ENCODE measurements around the gene GBF1.
"Not testable (repeated sequence)": the region's sequence is repeated elsewhere in the genome, so short reads cannot be mapped to it uniquely, and the experiment has no call there.

GBF1 gene

DNA sequence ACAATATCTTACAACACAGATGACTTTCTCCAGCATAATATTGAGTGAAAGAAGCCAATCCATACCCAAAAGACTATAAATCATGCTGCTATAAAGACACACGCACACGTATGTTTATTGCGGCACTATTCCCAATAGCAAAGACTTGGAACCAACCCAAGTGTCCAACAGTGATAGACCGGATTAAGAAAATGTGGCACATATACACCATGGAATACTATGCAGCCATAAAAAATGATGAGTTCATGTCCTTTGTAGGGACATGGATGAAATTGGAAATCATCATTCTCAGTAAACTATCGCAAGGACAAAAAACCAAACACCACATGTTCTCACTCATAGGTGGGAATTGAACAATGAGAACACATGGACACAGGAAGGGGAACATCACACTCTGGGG is 63.0 kb downstream of the GBF1 start:
- DNase-seq, result not testable (repeated sequence)

DNA sequence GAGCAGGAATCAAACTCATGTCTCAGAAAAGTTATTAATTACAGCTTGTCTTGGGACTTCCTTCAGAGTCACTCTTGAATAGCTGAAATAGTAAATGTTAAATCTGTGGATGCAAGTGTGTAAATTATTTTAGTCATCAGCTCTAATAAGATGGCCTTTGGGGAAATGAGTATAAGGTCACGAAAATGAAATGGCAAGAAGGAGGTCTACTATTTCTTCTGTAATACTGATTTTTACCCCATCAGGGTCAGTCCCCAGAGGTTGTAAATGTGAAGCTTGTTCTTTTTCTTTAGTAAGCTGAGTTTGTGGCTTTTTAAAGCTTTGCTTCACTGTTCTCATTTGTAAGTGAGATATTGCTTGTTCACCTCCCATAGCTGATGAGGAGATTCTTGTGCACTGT is 63.9 kb downstream of the GBF1 start:
- no peak for DNase-seq

DNA sequence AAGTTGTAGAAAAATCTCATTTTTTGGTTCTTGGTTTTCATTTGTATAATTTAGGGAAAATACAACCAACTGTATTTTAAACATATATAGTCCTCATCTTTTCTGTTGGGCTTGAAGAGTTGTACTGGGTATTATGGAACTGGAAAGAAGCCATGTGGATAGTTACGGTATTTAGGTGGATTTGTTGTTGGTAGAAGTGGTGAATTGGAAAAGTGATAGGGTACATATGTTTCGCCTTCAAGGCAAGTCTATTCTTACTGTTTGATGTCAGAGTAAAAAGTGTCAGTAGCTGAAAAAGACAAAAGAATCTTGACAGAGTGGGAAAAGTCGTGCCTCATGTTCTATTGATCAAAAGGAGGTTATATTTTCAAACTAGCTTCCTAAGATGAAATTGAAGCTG is 64.6 kb downstream of the GBF1 start:
- no peak for DNase-seq

DNA sequence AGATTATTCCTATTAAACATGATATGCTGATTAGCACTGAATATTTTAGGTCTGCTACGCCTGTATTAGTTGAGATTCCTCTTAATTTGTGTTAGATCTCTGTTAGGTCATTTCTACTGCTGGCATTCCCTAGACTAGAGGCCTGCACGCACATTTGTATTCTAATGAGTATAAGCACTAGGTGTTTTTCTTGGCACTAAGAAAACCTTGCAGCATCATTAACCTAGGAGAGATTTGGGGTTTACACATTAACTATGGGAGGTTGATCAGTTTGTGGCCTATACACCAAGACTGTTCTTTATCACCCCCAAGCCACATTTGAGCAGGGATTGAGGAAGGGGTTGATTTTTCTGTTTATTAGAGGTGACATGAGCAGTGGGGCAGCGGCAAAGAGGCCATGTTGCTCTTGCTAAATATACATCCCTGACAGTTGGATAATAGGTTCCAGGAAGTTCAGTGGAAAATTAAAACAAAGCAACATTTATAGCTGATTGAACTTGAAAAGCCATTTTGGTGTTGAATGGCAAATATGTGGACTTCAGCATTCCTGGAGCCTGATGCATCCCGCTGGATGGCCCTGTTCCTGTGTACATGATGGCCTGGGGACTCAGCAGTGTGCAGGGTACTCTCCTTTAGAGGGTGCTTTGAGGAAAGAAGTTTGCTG is 65.2 kb downstream of the GBF1 start:
- no peak for DNase-seq

DNA sequence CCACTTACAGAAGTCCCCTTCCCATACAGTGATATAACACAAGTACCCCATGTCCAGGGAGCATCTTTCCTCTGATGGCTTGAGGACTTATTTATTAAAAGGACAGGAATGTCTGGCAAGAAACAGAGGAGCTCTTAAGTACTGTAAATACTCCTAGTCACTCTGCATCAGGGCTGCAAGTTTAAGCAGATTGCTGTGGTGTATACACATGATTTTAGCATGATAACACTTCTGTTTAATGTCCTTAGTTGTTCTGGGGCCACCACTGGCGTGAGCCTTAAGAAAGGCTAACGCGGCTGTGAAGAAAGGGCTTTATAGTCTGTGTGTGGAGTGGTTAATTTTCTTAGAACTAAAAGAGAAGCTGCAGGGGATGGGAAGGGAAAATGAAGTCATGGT is 65.7 kb downstream of the GBF1 start:
- no peak for DNase-seq

DNA sequence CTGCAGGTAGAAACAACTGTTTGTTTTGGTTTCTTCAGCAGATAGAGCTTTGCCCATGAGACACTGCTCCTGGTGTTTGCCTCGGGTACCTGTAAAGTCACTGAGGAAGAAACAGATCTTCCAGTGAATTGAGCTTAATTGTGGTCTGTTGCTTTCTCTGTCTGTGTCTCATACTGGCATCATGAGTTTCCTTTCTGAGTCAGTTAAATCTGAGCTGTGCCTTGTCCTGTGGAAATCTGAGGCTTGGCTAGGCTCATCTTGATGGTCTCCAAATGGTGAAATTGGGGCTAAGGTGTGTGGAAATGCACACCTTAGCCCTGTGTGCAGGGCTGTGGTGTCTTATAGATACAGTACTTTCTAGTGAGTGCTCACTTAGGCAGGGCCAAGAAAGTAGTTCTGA is 67.4 kb downstream of the GBF1 start:
- DNase-seq, result no peak

DNA sequence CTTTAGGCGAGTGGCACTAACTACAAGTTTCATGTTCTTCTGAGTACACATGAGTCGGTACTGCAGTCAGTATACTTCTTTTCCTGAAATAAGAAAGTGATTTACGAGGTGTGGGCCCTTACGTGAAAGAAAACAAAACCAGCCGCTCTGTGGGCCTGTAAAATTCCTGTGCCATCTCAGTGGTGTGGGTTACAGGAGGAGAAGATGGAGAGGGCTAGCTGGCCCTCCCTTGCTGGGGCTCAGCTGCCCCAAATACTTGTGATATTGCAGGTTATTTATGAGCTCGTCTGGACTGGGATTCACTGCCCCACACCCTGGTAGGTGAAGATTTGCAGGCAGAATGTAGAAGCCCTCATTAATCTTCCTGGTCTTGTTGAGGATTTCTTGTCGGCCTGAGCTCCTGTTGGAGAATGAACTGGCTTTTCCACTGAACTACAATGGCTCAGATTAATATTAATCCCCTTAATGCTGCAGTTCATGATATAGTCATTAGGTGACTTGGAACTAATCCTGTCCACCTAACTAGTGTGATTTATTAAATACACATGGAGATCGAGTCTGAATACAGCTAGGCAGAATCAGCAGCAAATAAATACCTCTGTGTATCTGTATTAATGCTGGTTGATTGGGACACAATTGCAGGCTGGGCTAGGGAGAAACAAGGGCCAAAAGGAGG is 68.0 kb downstream of the GBF1 start:
- no peak for DNase-seq

DNA sequence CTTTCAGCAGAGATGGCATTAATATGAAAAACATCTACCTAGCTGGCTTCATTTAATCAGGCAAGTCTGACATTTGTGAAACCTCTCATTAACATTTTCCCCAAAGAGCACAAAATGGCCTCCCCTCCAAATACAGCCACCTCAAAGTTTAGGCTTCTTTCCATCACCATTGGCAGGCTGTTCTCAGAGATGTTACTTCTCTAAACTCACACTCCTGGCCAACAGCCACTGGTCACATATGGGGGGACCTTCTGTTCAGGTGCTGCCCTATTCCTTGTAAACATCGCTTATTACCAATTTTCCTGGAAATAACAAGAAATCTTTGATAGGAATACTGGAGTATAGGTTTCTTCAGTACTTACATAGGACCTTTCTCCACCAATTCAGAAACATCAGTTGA is 69.5 kb downstream of the GBF1 start:
- no peak for DNase-seq

DNA sequence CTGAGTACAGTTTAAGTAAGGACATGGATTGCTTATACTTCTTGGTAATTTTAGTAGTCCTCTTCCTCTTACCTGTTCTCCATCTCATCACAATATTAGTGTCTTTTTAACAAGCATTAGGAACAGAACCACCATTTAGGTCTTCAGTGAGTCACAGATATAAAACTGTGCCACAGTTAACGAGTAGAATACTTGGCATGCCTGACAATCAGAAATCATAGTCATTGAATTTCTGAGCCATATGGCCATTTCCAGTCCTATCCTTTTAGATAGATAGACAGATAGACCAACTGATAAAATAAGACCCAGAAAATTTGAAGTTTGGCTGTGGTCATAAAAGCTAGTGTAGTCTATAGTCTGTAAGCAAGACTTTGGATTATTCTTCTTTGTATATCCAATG is 71.1 kb downstream of the GBF1 start:
- DNase-seq, result no peak

DNA sequence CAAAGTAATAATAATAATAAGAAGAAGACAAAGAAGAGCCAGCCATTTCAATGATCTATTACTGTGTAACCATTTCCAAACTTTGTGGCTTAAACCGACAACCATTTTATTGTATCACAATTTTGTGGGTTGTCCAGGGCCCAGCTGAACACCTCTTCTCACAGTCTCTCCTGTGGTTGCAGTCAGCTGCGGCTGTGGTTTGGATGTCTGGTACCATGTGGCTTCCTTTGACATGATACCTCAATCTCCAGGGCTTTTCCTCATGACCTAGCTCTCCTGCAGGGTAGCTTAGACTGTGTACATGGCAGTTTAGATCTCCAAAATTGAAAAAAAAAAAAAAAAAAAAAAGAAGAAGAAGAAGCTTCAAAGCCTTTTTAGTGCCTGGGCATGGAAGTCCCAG is 77.6 kb downstream of the GBF1 start:
- DNase-seq, result no peak

DNA sequence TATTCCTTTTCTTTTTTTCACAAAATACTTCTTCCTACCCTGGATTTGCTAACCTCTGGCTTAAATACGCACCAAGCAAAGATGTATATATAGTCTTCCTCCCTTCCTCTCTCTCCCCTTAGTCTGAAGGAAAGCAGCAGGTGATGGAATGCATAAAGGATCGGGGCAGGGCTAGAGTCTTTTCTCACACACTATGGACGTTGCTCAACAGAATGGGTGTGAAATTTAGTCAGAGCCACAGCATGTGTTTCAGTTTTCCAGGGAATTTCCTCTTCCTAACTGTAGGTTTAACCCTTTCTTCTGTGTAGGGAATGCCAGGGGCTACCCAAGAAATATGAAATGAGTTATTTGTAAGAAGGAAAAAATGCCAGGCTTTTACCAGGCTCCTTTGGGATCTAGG is 78.7 kb downstream of the GBF1 start:
- no peak for DNase-seq

DNA sequence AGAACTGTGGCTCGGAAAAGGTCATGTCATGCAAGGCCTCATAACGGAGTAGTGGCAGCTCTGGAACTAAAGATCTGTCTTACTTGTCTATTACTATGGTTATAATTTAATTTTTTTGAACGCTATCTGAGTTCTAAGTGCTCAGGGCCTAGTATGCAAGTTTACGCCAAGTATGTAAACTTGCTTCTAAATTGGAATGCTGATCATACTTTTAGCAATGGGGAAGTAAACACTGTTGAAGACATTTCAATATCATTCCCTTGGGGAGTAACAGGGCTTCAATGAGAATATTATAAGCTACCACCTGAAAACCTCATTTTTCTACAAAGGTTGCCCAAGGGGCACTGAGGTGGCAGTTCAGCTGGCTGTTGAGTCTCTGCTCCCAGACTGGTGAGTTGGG is 80.7 kb downstream of the GBF1 start:
- DNase-seq, result no peak

DNA sequence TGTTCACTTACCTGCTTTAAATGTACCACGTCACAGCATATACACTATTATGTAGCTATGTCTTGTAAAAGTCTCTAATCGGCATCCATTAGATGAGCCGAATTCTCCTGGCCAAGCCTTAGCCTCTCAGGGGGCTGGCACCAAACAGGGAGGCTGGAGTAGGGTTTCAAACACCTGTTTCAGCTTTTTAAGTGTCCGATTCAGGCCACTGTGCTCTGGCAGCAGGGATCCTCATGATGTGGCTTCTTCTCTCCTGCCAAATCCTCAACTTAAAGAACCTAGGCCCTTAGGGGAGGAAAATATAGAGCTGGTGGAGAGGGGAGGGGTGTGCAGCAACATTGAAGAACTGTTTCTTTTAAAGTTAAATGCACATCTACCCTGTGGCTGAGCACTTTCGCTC is 81.7 kb downstream of the GBF1 start:
- DNase-seq, result no peak

DNA sequence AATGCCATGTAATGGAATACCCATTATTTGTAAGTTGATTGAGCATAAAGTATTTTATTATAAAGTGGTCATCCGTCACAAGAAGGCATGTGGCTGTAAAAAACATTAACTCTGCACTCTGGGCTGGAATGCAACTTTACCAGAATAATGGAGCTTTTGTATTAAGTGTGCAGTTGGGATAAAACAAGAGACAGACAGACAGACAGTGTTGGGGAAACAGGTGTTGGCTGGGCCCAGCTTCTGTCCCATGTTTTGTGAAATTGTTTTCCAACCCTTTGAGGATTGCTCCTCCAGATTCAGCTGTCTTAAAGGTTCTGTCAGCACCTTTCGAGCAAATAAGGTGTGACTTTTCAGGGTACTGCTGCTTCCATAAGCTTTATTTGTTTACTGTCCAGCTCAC is 82.3 kb downstream of the GBF1 start:
- no peak for DNase-seq

DNA sequence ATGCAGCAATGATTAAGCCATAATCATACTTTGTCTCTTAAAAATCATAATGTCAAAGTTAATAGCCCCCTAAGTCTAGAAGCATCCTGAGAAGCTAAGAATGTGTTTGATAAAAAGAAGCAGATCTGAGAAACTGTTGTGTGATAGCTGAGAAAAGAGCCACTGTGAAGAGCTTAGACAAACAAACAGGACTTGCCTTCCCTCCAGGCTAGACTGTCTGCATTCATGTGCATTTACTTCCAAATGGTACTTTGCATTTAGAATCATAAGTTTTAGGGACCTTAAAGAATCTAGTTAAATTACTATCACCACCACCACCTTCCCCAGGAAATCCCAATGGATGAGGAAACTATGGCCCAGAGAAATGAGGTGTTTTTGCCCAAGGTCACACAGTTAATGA is 87.4 kb downstream of the GBF1 start:
- no peak for DNase-seq

DNA sequence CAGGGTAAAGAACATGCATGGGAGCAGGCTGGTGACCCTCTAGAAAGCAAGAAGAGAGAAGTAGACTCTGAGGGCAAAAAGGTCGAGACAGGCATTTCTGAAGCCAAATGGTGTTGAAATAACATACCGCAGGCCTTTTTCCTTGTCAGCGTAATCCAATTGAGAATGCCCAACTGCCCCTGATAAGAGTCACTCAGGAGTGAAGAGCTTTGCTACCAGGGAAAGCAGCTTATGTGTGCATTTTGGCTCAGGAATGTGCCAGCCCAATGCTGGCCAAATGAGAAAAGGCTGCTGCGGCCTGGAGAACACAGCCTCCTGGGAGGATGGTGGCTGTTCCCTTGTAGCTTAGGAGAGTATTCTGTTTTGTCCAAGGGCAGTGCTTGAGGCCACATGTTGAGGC is 88.8 kb downstream of the GBF1 start:
- DNase-seq, result no peak

DNA sequence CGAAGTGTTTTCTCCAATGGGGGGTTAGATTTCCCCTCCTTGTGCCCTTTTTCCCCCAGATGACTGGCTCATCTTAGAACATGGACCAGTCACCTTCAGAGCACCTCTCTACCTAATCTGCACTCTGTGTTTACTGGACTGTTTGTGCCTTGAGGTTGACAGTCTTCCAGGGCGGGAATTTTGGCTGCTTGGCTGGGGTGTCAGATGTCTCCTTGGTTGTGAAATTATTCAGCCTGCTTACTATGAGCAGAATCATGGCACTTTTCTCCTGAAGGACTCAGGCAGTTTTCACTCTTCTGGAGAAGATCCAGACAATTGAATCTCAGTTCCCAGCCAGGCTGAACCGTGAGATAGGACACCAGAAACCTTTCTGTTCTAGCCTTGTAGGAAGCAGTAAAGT is 89.9 kb downstream of the GBF1 start:
- no peak for DNase-seq

DNA sequence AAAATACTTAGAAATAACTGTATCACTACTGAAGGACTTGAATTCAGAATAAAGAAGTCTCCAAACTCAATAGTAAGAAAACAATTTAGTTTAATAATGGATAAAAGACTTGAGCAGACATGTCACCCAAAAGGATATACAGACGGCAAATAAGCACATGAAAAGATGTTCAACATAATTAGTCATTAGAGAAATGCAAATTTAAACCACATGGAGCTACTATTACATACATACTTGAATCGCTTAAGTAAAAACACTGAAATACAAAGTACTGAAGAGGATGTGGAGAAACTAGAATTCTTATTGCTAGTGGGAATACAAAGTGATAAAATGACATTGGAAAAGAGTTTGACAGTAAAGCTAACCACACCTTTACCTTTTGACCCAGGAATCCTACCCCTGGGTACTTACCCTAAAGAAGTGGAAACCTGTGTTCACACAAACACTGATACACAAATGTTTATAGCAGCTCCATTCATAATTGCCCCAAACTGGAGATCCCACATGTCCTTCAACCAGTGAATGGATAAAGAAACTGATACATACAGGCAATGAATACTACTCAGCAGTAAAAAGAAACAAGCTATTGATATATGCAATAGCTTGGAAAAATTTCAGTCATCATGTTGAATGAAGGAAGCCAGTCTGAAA is 95.8 kb downstream of the GBF1 start:
- DNase-seq, result no peak

DNA sequence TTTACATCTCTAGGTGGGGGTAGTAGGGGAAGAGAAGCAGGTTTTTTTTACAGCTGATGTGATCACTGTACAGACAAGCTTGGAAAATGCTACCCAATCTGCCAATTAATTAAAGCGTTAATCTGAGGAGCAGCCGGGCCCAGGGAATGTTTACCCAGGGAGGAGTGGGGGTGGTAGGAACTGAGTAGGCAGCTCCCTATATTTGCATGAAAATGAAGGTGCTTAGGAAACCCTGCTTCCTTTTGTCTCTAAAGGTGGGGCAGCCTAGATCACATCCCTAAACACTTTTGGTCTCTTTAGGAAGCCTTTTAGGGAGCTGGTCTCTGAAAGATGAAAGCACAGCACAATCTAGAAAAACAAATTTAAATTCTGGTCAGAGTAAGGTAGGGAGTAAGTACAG is 97.1 kb downstream of the GBF1 start:
- DNase-seq, result no peak

DNA sequence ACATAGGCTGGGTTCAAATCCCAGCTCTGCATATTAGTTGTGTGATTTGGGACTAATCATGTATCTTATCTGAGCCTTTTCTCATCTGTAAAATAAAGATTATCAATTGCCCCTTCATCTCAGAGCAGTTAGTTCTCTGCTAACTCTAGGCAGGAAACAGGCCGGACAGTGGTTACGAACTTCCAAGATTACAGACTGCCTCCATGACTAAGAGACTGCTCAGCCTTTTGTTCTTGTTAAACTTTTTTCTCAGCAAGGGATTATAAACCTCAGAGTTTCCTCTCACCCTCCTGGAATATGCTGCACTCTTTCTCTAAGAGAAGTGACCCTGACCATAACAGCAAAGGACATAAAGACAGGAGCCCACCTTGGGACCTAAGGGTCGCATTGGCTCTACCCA is 97.6 kb downstream of the GBF1 start:
- no peak for DNase-seq

DNA sequence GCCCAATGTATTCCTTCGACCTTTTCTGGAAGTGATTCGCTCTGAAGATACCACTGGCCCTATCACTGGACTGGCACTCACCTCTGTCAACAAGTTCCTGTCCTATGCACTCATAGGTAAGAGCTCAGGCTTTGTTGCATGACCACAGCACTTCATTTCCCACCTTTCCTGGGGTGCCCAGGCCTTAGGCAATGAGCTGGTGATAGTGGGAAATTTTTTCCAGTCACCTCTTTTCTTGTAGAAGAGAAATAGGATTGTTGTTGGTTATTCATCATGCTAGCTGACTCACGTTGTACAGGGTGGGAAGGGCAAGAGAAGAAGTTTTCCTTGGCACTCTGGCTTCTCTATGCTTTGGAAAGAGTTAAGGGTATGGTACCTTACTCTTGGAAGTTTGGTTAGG is 98.7 kb downstream of the GBF1 start:
- DNase-seq, result no peak

DNA sequence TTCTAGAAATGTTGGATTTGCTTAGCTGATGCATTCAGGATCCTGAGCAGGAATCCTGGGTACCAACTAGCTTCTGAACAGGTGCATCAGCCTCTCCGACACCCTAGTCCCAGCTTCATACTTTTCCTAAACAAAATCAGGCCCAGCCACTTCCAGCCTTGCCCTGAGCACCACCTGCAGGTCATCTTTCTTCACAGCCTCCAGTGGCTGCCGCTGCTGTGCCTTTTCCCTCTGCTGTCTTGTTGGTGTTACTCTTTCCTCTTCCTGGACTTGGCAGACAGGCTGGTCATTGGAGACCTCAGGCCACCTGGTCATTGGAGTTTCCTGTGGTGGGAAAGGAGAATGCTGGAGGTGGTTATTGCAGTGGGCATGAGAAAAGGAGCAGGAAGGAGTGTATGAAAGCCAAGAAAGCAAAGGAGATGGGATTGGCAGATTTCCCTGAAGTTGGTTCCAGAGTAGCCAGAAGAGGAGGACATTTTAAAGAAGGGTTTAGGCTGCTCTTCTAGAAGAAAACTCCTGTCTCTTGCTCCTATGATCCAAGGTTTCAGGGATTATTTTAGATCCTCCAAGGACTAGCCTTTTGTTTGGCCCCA is 102.0 kb downstream of the GBF1 start:
- no peak for DNase-seq

DNA sequence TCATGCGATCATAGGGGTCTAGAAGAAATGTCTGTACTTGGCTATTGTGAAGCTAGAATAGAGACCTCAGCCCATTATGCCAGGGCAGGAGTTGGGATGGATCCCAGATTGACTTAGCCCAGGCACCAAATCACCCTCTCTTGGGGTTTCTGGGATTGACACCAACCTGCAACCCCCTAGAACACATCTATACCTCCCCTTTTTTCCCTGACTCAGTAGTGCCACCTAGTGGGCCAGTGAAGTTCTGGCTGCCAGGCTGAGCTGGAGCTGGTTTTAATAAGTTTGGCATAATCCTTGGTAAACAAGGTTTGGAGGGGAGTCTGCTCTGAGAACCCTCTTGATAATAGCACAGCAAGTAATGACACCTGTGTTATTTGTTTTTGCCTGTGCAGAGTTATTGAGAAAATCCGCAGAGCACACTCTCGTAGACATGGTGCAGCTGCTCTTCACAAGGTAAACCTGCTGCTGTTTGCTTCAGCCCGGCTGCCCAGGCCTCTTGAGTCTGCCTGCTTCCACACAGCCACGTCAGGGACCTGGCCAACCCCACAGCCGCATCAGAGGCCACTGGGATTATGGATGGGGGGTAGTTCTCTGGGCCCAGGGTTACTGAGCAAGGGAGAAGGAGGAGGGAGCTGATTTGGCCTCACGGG is 106.9 kb downstream of the GBF1 start:
- DNase-seq, result no peak

DNA sequence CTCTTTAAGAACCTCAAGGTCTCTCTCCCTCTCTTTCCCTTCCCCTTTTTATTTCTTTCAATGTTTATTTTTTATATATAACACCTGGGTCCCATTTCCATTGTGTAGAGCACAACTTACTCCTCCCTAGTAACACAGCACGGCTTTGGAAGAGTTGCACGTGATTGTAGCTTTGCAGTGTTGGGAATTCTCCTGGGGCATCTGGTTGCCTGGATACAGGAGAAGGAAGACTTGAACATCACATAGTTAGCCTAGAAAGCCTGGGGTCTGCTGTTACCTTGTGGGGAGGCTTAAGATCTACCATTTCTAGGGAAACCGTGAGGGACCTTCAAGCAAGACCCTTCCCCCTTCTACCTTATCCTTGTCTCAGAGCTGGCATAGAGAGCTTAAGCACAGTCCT is 109.1 kb downstream of the GBF1 start:
- no peak for DNase-seq

Data from activated gamma-delta T cell (primary cell).